GM21526 (cell line): ENCODE results near the gene SH2B2.

ENCODE experiments used
- ATAC-seq: cut with Tn5 transposase; IDR thresholded peaks from one replicate; pipeline ENCODE4 v1.9.1; 2021; ENCODE audit warnings: moderate library complexity; ENCODE audit not compliant: unreplicated experiment, low FRiP score

SH2B2 gene

DNA sequence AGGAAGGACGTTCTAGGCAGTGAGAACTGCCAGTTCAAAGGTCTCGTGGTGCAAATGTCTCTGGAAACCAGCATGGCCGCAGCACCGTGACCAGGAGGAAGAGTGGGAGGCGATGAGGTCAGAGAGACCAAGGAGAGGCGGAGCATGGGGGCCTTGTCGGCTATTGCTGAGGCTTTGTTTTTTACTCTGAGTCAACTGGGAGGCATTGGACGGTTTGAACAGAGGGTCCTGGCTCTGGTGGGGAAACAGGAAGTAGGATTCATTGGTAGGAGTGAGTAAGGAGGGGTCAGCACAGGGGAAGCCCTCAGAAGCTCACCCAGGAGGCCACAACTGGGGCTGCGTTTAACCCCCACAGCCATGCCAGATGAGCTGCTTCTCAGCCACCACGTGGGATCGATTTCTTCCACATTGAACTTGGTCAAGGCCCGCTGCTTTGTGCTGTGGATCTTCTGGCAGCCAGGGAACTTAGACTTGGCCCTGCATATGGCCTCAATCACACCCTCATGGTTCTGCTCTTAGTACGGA, 22.2 kb upstream of the SH2B2 start:
- ATAC-seq: no peak

DNA sequence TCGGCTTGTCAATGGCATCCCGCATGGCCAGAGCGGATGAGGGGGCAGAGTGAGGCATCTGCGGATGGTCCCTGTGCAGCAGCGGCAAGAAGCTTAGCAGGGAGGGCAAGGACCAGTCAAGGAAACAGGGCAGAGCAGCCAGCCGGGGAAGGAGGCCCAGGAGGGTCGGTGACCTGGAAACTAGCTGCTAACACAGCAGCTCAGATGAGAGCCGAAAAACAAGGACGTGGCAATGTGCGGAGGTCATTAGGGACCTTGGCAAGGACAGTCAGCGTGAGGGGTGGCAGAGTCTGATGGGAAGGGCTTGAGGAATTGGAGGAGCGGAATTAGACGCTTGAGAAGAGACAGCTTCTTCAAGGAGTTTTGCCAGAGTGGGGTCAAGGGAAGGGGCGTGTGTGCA, 20.1 kb upstream of the SH2B2 start:
- no peak for ATAC-seq

DNA sequence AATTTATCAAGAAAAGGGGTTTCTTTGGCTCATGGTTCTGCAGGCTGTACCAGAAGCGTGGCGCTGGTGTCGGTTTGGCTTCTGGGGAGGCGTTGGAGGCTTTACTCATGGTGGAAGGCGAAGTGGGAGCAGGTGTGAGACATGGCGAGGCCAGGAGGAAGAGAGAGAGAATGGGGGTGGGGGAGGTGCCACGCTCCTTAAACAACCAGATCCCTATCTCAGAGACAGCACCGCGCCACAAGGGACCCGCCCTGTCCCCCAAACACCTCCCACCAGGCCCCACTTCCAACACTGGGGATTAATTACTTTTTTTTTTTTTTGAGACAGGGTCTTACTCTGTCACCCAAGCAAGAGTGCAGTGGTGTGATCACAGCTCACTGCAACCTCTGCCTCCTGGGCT, 18.0 kb upstream of the SH2B2 start:
- ATAC-seq: no peak

DNA sequence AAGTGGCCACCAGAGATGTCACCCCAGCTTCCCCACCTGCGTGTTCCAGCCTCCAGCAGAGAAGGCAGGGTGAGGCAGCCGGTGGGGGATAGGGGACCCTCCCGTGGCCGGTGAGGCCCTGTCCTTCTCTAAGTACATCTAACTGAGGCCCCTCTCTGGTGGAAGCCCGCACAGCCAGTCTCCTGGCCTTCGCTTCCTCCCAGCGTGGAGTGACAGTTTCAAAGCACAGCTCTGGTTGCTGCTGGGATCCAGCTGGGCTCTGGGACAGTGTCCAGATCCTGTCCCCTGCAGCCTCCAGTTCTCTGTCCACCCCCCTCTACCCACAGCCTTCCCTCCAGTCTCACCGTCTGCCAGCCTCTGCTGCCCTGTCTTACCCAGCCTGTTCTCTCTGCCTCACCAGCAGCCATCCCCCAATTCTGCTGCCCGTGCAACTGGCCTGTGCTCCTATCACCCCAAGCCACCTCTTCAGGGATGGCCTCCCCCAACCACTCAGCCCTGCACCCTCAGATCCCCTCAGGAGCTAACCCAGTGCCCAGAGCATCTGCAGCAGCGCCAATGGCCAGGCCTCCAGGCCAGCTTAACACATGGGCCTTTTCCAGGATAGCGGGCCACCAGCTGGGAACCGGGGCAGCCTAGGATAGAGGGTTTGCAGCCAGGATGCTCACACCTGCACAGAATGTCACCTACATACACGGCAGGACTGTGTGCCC, 16.3 kb upstream of the SH2B2 start:
- ATAC-seq: no peak

- ATAC-seq: no peak
Measured at GRCh38 chr7:102271158-102271798, 15.4 kb upstream of the SH2B2 start.

GRCh38 chr7:102272075-102272916, 14.4 kb upstream of the SH2B2 start:
- no peak for ATAC-seq

- no peak for ATAC-seq
Measured at GRCh38 chr7:102272917-102273748, 13.5 kb upstream of the SH2B2 start.

DNA sequence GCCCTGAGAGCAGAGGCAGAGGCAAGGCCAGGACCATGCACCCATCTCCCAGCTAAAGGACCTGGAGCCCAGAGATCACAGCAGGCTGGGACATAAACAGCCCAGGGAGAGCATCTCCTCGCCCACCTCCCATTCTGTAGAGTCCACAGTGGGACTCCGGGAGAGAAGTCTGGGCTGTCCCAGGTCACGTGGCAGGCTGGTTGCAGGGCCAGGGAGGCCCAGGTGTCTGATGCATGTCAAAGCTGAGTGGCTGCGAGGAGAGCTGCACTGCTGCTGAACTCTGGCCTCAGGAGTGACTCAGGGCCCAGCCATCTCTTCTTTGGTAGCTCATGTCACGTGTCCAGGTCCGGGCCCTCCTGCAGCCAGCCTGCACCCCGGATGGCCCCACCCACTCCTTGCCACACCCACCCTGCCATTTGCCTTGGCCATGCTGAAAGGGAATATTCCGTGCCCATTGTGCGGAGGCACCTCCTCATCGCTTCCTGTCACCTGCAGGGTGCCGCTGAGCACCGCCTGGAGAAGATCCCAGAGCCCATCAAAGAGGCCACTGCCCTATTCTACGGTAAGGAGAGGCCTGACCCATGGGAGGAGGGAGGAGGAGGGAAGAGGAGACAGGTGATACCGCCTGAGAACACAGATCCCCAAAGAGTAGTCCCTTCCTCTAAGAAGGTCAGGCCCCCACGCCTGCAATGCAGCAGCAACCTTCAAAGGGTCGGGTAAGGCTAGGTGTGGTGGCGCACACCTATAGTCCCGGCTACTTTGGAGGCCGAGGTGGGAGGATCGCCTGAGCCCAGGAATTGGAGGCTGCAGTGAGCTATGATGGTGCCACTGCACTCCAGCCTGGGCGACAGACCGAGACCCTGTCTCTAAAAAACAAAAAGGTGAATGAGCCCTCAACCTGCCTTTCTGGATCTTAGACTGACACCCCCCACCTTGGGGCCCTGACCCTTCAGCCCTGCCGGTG, 12.6 kb upstream of the SH2B2 start:
- ATAC-seq: no peak

- no peak for ATAC-seq
Measured at GRCh38 chr7:102275123-102275703, 11.5 kb upstream of the SH2B2 start.

DNA sequence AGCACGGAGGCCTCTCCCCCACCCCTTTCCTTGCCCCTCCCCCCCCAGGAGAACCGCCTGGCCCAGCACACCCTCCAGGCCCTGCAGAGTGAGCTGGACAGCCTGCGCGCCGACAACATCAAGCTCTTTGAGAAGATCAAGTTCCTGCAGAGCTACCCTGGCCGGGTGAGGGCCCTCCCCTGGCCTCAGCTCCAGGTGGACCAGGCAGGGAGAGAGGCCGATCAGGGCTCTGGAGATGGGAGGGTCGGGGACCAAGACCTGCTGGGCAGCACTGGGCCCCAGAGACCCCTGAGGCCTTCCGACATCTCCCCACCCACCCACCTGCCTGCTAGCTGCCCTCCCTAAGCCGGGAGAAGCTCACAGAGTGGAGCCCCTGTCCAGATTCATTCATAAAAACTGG, 8.8 kb upstream of the SH2B2 start:
- no peak for ATAC-seq

- no peak for ATAC-seq
Measured at GRCh38 chr7:102279537-102280400, 6.9 kb upstream of the SH2B2 start.

- ATAC-seq: no peak
Measured at GRCh38 chr7:102280521-102280920, 6.1 kb upstream of the SH2B2 start.

DNA sequence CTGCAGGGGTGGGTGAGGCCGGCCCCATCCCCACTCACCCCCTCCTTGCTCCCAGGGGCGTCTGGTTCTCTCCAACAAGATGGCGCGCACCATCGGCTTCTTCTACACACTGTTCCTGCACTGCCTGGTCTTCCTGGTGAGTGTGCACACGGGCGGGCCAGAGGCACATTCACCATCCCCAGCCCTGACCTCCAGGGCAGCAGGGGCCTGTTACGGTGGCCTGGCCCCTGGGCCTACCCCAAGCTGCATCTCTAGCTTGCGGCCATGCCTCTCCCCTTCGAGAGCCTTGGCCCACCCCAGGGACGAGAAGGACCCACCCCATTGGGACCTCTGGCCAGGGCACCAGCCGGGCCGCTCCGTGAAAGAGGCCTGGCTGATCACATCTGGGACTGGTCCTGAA, 4.9 kb upstream of the SH2B2 start:
- ATAC-seq: no peak

DNA sequence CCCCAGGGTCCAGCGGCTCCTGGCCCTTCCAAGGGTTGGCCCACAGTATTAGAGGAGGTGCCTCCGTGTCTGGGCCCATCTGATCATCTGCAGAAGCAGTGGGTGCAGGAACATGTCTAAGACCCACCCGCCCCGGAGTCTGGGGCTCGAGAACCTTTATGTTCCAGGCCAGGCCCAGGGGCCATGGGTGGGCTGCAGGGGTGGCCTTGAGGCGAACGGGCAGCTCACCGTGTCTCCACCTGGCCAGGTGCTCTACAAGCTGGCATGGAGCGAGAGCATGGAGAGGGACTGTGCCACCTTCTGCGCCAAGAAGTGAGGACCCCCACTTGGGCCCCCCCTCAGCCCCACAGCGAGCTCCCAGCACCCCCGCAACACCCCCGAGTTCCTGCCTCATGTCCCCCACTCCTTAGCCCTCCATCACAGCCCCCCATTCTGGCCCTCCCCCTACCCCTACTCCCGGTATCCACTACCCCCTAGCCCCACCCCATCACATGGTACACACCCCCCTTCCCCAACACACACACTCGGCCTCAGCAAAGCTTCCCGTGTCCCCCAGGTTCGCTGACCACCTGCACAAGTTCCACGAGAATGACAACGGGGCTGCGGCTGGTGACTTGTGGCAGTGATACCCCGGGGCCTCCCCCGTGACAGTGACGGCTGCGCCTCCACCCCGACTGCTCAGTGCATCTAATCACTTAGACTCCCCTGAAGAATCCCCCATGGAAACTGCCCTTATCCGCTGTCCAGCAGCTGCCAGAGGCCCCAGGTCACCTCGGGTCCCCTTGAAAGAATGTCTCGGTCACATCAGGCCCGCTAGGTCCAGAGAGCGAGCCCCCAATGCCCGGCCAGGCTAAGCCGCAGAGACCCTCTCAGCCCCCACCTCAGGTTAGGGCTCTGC, 4.0 kb upstream of the SH2B2 start:
- no peak for ATAC-seq

DNA sequence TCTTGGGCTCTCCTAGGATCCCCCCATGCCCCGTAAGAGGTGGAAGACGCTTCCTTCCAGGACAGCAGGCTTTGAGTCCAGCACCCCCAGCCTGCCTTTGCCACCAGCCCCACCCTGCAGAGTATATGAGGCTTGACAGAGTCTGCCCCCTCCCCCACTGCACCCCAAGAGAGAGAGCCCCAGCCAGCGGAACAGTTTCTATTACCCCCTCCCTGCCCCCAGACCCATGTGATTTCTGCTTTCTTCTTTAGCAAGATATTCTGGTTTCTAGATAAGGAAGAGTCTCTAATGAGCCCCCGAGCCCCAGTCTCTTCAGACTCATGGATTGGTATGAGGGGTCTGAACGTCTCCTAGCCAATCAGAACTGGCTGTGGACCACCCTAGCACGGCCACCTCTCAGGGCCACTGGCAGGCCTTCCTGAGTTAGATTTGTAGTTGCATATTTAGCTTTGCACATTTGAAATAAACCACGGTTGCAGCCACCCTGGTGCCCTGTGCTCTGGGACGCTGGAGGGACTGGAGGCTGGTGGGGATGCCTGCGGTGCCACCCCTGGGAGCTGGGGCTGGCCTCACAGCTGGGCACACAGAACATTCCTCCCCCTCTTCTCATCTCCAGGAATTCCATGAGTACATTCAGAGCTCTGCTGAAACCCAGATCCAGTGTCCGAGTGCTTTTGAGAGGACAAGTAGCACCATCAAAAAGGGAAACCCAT, 3.0 kb upstream of the SH2B2 start:
- no peak for ATAC-seq

DNA sequence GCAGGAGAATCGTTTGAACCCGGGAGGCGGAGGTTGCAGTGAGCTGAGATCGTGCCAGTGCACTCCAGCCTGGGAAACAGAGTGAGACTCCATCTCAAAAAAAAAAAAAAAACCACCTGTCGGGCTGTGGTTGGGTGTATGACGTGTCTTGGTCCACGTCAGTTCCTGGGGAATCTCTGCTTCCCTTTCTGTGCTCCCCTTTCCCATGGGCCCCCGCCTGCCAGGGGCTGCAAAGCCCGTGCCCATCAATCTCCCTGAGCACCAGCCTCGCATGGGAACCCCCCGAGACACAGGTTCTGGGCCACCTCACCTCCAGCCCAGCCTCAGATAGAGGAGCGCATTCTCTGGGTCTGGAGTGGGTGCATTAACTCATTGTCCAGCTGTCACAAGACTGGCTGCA, 2.3 kb upstream of the SH2B2 start:
- no peak for ATAC-seq
